Hepatocyte (in vitro differentiated cells): Measurements from ENCODE around the gene RAI1.

ENCODE experiments used
- CTCF ChIP-seq: fragments of 200-600 bp; sonication (generic); IDR thresholded peaks from 2 replicates; pipeline ENCODE4 v1.5.1; 2016; ENCODE audit warnings: antibody characterized with exemption, mild to moderate bottlenecking; ENCODE audit not compliant: poor library complexity
- EZH2 ChIP-seq: fragments of 200-600 bp; sonication (generic); IDR thresholded peaks from 2 replicates; pipeline ENCODE4 v1.6.1; 2016; ENCODE audit warnings: antibody characterized with exemption, mild to moderate bottlenecking, borderline replicate concordance

- TF ChIP-seq CTCF, result no peak
- no peak for TF ChIP-seq EZH2
These were observed 8.1 kb downstream of the RAI1 start for GRCh38 chr17:17689312-17689711.
